GM23338 (cell line): ENCODE data around the gene CASQ1. TPM values are rescaled to one million over a fixed set of nuclear protein-coding genes. Genes with fewer than 3 reads are reported as not detected.

Source experiments
- ATAC-seq: fragments of 200-7000 bp; cut with Tn5 transposase; 3 replicates; pipeline ENCODE4 v1.9.1; 2020
- DNase-seq: peaks from one replicate; pipeline ENCODE4 v3.0.0-alpha.2; 2015; ENCODE audit warnings: low spot score
- H2AFZ ChIP-seq: fragments of 200-600 bp; sonication (generic); 2 replicates; pipeline ENCODE4 v1.8.0; 2016; ENCODE audit warnings: antibody characterized with exemption, mild to moderate bottlenecking, moderate library complexity
- H3F3A ChIP-seq: fragments of 200-600 bp; sonication (generic); replicated peaks from 2 replicates; pipeline ENCODE4 v1.8.0; 2017; ENCODE audit warnings: antibody characterized with exemption, mixed run types, low read depth
- H3K27ac ChIP-seq: fragments of 200-600 bp; sonication (generic); 2 replicates; pipeline ENCODE4 v1.6.1; 2016; ENCODE audit warnings: low read depth
- H3K27me3 ChIP-seq: fragments of 200-600 bp; sonication (generic); 2 replicates; pipeline ENCODE4 v1.8.0; 2016; ENCODE audit warnings: mild to moderate bottlenecking, mixed run types, moderate library complexity; ENCODE audit not compliant: insufficient read depth
- H3K36me3 ChIP-seq: fragments of 200-600 bp; sonication (generic); 2 replicates; pipeline ENCODE4 v1.8.0; 2016; ENCODE audit warnings: mild to moderate bottlenecking; ENCODE audit not compliant: insufficient read depth
- H3K4me1 ChIP-seq: fragments of 200-600 bp; sonication (generic); 2 replicates; pipeline ENCODE4 v1.8.0; 2016; ENCODE audit warnings: mild to moderate bottlenecking, moderate library complexity; ENCODE audit not compliant: insufficient read depth
- H3K4me2 ChIP-seq: fragments of 200-600 bp; sonication (generic); 2 replicates; pipeline ENCODE4 v1.7.1; 2017; ENCODE audit warnings: mixed run types
- H3K4me3 ChIP-seq: fragments of 200-600 bp; sonication (generic); 2 replicates; pipeline ENCODE4 v1.6.1; 2016; ENCODE audit warnings: mixed run types
- H3K79me2 ChIP-seq: fragments of 200-600 bp; sonication (generic); replicated peaks from 2 replicates; pipeline ENCODE4 v1.8.0; 2017; ENCODE audit warnings: mild to moderate bottlenecking; ENCODE audit not compliant: insufficient read depth
- H3K9me2 ChIP-seq: fragments of 200-600 bp; sonication (generic); 2 replicates; pipeline ENCODE4 v1.8.0; 2017; ENCODE audit not compliant: insufficient read depth
- H4K20me1 ChIP-seq: fragments of 200-600 bp; sonication (generic); replicated peaks from 2 replicates; pipeline ENCODE4 v1.8.0; 2017; ENCODE audit warnings: mild to moderate bottlenecking; ENCODE audit not compliant: insufficient read depth
- H3K27ac Mint-ChIP-seq: 2 replicates; pipeline ENCODE4 v1.8.0; 2020; ENCODE audit warnings: inconsistent platforms, mild to moderate bottlenecking, moderate library complexity, mixed read lengths
- H3K27me3 Mint-ChIP-seq: 3 replicates; pipeline ENCODE4 v1.8.0; 2022; ENCODE audit warnings: low read depth, mild to moderate bottlenecking, moderate library complexity, mixed read lengths, inconsistent platforms; ENCODE audit not compliant: insufficient read depth, poor library complexity
- H3K36me3 Mint-ChIP-seq: 3 replicates; pipeline ENCODE4 v1.8.0; 2021; ENCODE audit warnings: low read depth, mild to moderate bottlenecking, inconsistent platforms, moderate library complexity, mixed read lengths
- H3K4me1 Mint-ChIP-seq: 3 replicates; pipeline ENCODE4 v1.8.0; 2020; ENCODE audit warnings: mild to moderate bottlenecking, inconsistent platforms, mixed read lengths
- H3K4me3 Mint-ChIP-seq: 3 replicates; pipeline ENCODE4 v1.8.0; 2021; ENCODE audit warnings: moderate library complexity, mild to moderate bottlenecking, inconsistent platforms, mixed read lengths
- H3K9me3 Mint-ChIP-seq: 3 replicates; pipeline ENCODE4 v1.8.0; 2020; ENCODE audit warnings: moderate library complexity, mild to moderate bottlenecking, inconsistent platforms, mixed read lengths
- CREB1 ChIP-seq: fragments of 250-450 bp; sonication (Bioruptor Pico); IDR thresholded peaks from 2 replicates; pipeline ENCODE4 v1.5.0; 2020; ENCODE audit warnings: low read depth, mild to moderate bottlenecking, moderate library complexity
- CTCF ChIP-seq, 2 experiments: fragments of 200-600 bp in 1 of 2; sonication (generic) in 1 of 2; conservative IDR thresholded peaks; 2 replicates each; pipeline versions ENCODE4 v1.5.1 to v1.6.1; 2016 to 2017; ENCODE audit warnings: antibody characterized with exemption in 2 of 2, low read depth in 2 of 2, mild to moderate bottlenecking in 2 of 2, moderate library complexity in 1 of 2
- ETS1 ChIP-seq: IDR thresholded peaks from 2 replicates; pipeline ENCODE4 v1.6.1; 2016; ENCODE audit warnings: antibody characterized with exemption
- NANOG ChIP-seq: IDR thresholded peaks from 2 replicates; pipeline ENCODE4 v1.6.1; 2016; ENCODE audit warnings: antibody characterized with exemption, borderline replicate concordance
- POLR2AphosphoS5 ChIP-seq: IDR thresholded peaks from 2 replicates; pipeline ENCODE4 v1.6.1; 2016; ENCODE audit warnings: antibody characterized with exemption, low read depth
- REST ChIP-seq: IDR thresholded peaks from one replicate; pipeline ENCODE4 v1.6.1; 2018; ENCODE audit warnings: antibody characterized with exemption; ENCODE audit not compliant: unreplicated experiment
- ZNF331 ChIP-seq: fragments of 250-450 bp; sonication (Bioruptor Pico); IDR thresholded peaks from 2 replicates; pipeline ENCODE4 v1.5.0; 2020; ENCODE audit warnings: low read depth, mild to moderate bottlenecking, moderate library complexity
- ZNF462 ChIP-seq: fragments of 250-450 bp; sonication (Bioruptor Pico); IDR thresholded peaks from 2 replicates; pipeline ENCODE4 v1.5.0; 2020; ENCODE audit warnings: mild to moderate bottlenecking, moderate library complexity
- polyA plus RNA-seq: library from polyadenylated mRNA; unstranded; fragments of >200 nt; fragmentation: Nextera tagmentation; extraction: Ambion mirVana; gene quantifications from 2 replicates; pipeline ENCODE4 v1.2.1, GENCODE V29; 2016
- total RNA-seq: library from RNA; depleted of rRNA; stranded (reverse); fragments of >200 nt; shearing (Covaris generic); gene quantifications from 2 replicates; pipeline ENCODE4 v1.2.3, GENCODE V29; 2014

The CASQ1 gene
- total and polyA plus RNA-seq, 2 experiments from 2014 or later = 1.1 to 2.8 TPM

- no peak for TF ChIP-seq ZNF331 (CRISPR knock-in tag)
- TF ChIP-seq CREB1 (CRISPR knock-in tag) = no peak
- no peak for TF ChIP-seq POLR2AphosphoS5
- peak; percentile 82 to 98 for TF ChIP-seq CTCF (conservative IDR thresholded peaks at IDR 0.05; ENCODE audit: low read depth in 2 of 2)
- no peak for TF ChIP-seq NANOG
- no peak for TF ChIP-seq ETS1
- DNase-seq = peak; percentile 91
These were observed 28.2 kb upstream of the CASQ1 start for GRCh38 chr1:160161965-160162705.

GRCh38 chr1:160162931-160163330 is 27.4 kb upstream of the CASQ1 start:
- Mint-ChIP-seq H3K9me3 (no peaks in the 10 kb centered on the region), H3K4me3 (no peak overlapping the region), H3K36me3 (no peaks in the 10 kb centered on the region), H3K4me1 (peaks cover 26% of the 10 kb centered on the region), H3K27ac (no peak overlapping the region), H3K27me3 (peaks cover 9% of the 10 kb centered on the region)
- DNase-seq (no peak), ATAC-seq (no peak)
- peak overlapping the region; percentile 84; the same call in 1 of the 2 replicates for H2AFZ ChIP-seq
- no peaks in the 10 kb centered on the region for H3K36me3 ChIP-seq
- H4K20me1 ChIP-seq = no peaks in the 10 kb centered on the region
- H3K79me2 ChIP-seq = no peaks in the 10 kb centered on the region
- no peak overlapping the region for H3K4me3 ChIP-seq
- H3K4me1 ChIP-seq = peaks cover 13% of the 10 kb centered on the region
- peaks cover 2% of the 10 kb centered on the region; the same call in 1 of the 2 replicates for H3F3A ChIP-seq
- H3K27ac ChIP-seq = no peak overlapping the region
- H3K4me2 ChIP-seq = no peak overlapping the region
- no peaks in the 10 kb centered on the region for H3K9me2 ChIP-seq
- no peaks in the 10 kb centered on the region for H3K27me3 ChIP-seq
- TF ChIP-seq REST (no peak), ZNF331 (CRISPR knock-in tag) (no peak), ZNF462 (no peak)

More at GRCh38 chr1:160161965-160162705, 28.2 kb upstream of the CASQ1 start:
- H3K36me3 ChIP-seq = no peaks in the 10 kb centered on the region
- H3K4me3 Mint-ChIP-seq = no peak overlapping the region
- H3K27ac ChIP-seq = no peak overlapping the region
- H3K9me3 Mint-ChIP-seq = no peaks in the 10 kb centered on the region
- no peaks in the 10 kb centered on the region for H3K27me3 ChIP-seq
- no peak overlapping the region for H3K4me3 ChIP-seq
- H3F3A ChIP-seq = no peaks in the 10 kb centered on the region
- H3K4me1 ChIP-seq = peaks cover 6% of the 10 kb centered on the region
- peaks cover 18% of the 10 kb centered on the region for H3K4me1 Mint-ChIP-seq
- H3K27ac Mint-ChIP-seq = no peak overlapping the region
- H3K36me3 Mint-ChIP-seq = no peaks in the 10 kb centered on the region
- H2AFZ ChIP-seq = peak overlapping the region; percentile 84
- peak; percentile 99 for ATAC-seq
- no peaks in the 10 kb centered on the region for H4K20me1 ChIP-seq
- no peaks in the 10 kb centered on the region for H3K79me2 ChIP-seq
- peaks cover 9% of the 10 kb centered on the region for H3K27me3 Mint-ChIP-seq
- peak overlapping the region; percentile 35; the same call in 1 of the 2 replicates for H3K4me2 ChIP-seq
- no peaks in the 10 kb centered on the region for H3K9me2 ChIP-seq
